GM12878 (cell line): ENCODE results near the gene TRHDE. TPM values are rescaled to one million over a fixed set of nuclear protein-coding genes. Genes with fewer than 3 reads are reported as not detected.

Experiments
- ATAC-seq: fragments of 200-7000 bp; cut with Tn5 transposase; 3 replicates; pipeline ENCODE4 v1.9.1; 2020; ENCODE audit warnings: mild to moderate bottlenecking, moderate library complexity
- BruUV-seq: library from RNA; stranded (reverse); fragments of 400-500 nt; replicated peaks from 2 replicates; lab custom pipeline; 2021; lab: Mats Ljungman, UMichigan
- CTCF ChIA-PET: fragments of 300-600 bp; sonication (Branson Sonifier 250); formaldehyde crosslinking; extraction: SDS; loops from one replicate; lab custom pipeline; 2021; ENCODE audit warnings: inconsistent platforms; lab: Yijun Ruan, JAX
- POLR2A ChIA-PET: fragments of 350-600 bp; formaldehyde crosslinking; extraction: SDS; loops from one replicate; lab custom pipeline; 2021; ENCODE audit warnings: inconsistent platforms; lab: Charles Lee
- RAD21 ChIA-PET: fragments of 300-600 bp; sonication (Branson Sonifier 250); formaldehyde crosslinking; loops from one replicate; lab custom pipeline; 2023; ENCODE audit warnings: antibody characterized with exemption; ENCODE audit not compliant: unreplicated experiment; lab: Charles Lee
- SMC1A ChIA-PET: fragments of 300-600 bp; sonication (Branson Sonifier 250); formaldehyde crosslinking; loops from one replicate; lab custom pipeline; 2023; ENCODE audit not compliant: unreplicated experiment, uncharacterized antibody; lab: Charles Lee
- DNase-seq: peaks from one replicate; pipeline ENCODE4 v3.0.0-alpha.2; 2011; ENCODE audit warnings: low read depth, low spot score
- FAIRE-seq: peaks from 3 replicates; lab custom pipeline; 2011; peaks lifted over from hg19 to GRCh38; lab: Jason Lieb, UNC
- H2AFZ ChIP-seq: 2 replicates; pipeline ENCODE4 v1.6.0; 2011; ENCODE audit warnings: low read depth, low read length, control low read depth; ENCODE audit not compliant: control insufficient read depth
- H3K27ac ChIP-seq: 2 replicates; pipeline ENCODE4 v1.5.1; 2011; ENCODE audit warnings: control low read depth; ENCODE audit not compliant: control insufficient read depth, insufficient read depth
- H3K27me3 ChIP-seq, 2 experiments: replicated peaks in 1 of 2; 2 replicates each; pipeline versions ENCODE4 v1.6.0 to v1.6.1; 2011; ENCODE audit warnings: low read length in 1 of 2; ENCODE audit not compliant: control insufficient read depth in 2 of 2, insufficient read depth in 2 of 2
- H3K36me3 ChIP-seq, 2 experiments: 2 replicates each; pipeline ENCODE4 v1.5.1; 2011; ENCODE audit warnings: low read length in 1 of 2; ENCODE audit not compliant: control insufficient read depth in 2 of 2, insufficient read depth in 2 of 2
- H3K4me1 ChIP-seq: 2 replicates; pipeline ENCODE4 v1.6.1; 2011; ENCODE audit warnings: mild to moderate bottlenecking, low read length, moderate library complexity, mixed read lengths; ENCODE audit not compliant: control insufficient read depth, insufficient read depth
- H3K4me2 ChIP-seq: 2 replicates; pipeline ENCODE4 v1.6.0; 2011; ENCODE audit warnings: control low read depth; ENCODE audit not compliant: control insufficient read depth, insufficient read depth
- H3K4me3 ChIP-seq: fragments of 200-600 bp; sonication (generic); 2 replicates; pipeline ENCODE4 v1.5.1; 2016
- H3K79me2 ChIP-seq: 2 replicates; pipeline ENCODE4 v1.6.0; 2011; ENCODE audit warnings: low read length; ENCODE audit not compliant: control insufficient read depth, insufficient read depth
- H3K9ac ChIP-seq: 2 replicates; pipeline ENCODE4 v1.8.0; 2011; ENCODE audit warnings: low read length, control low read depth, mixed read lengths; ENCODE audit not compliant: control insufficient read depth, insufficient read depth
- H3K9me3 ChIP-seq: replicated peaks from 3 replicates; pipeline ENCODE4 v1.5.1; 2011; ENCODE audit warnings: mild to moderate bottlenecking, low read length; ENCODE audit not compliant: control insufficient read depth, insufficient read depth
- H4K20me1 ChIP-seq: 2 replicates; pipeline ENCODE4 v1.6.0; 2011; ENCODE audit not compliant: control insufficient read depth, insufficient read depth
- BCL3 ChIP-seq: IDR thresholded peaks from 2 replicates; pipeline ENCODE4 v1.6.1; 2011; ENCODE audit warnings: borderline replicate concordance, low read depth, mild to moderate bottlenecking, moderate library complexity, low read length; ENCODE audit not compliant: insufficient read depth, poor library complexity, severe bottlenecking
- HDGF ChIP-seq: fragments of 450-650 bp; IDR thresholded peaks from 2 replicates; pipeline ENCODE4 v1.6.1; 2016; ENCODE audit warnings: antibody characterized with exemption
- IKZF2 ChIP-seq, 2 experiments: fragments of 450-650 bp; IDR thresholded peaks; 2 replicates each; pipeline ENCODE4 v1.6.1; 2017; ENCODE audit warnings: mild to moderate bottlenecking in 2 of 2, moderate library complexity in 2 of 2
- PBX3 ChIP-seq: IDR thresholded peaks from 2 replicates; pipeline ENCODE4 v1.6.1; 2011; ENCODE audit warnings: mild to moderate bottlenecking, low read depth, low read length, moderate library complexity; ENCODE audit not compliant: insufficient replicate concordance
- RAD51 ChIP-seq: fragments of 450-650 bp; IDR thresholded peaks from 2 replicates; pipeline ENCODE4 v1.6.1; 2016; ENCODE audit warnings: moderate library complexity, mild to moderate bottlenecking, inconsistent platforms
- RBBP5 ChIP-seq: fragments of 200-600 bp; sonication (generic); conservative IDR thresholded peaks from 2 replicates; pipeline ENCODE4 v1.6.1; 2016
- SIX5 ChIP-seq: IDR thresholded peaks from 2 replicates; pipeline ENCODE4 v1.6.1; 2011; ENCODE audit warnings: mild to moderate bottlenecking, low read depth, low read length, moderate library complexity; ENCODE audit not compliant: severe bottlenecking
- SREBF2 ChIP-seq: IDR thresholded peaks from 2 replicates; pipeline ENCODE4 v1.6.1; 2012; ENCODE audit warnings: mild to moderate bottlenecking, low read length
- STAT3 ChIP-seq: IDR thresholded peaks from 2 replicates; pipeline ENCODE4 v1.6.1; 2011; ENCODE audit warnings: low read depth, low read length, improper control_type of control experiment
- SUZ12 ChIP-seq: fragments of 200-600 bp; sonication (generic); IDR thresholded peaks from one replicate; pipeline ENCODE4 v1.6.1; 2018; ENCODE audit warnings: antibody characterized with exemption, mild to moderate bottlenecking; ENCODE audit not compliant: unreplicated experiment
- TCF12 ChIP-seq: IDR thresholded peaks from 2 replicates; pipeline ENCODE4 v1.6.1; 2011; ENCODE audit warnings: low read depth, mild to moderate bottlenecking, low read length
- YY1 ChIP-seq: IDR thresholded peaks from 2 replicates; pipeline ENCODE4 v1.6.1; 2011; ENCODE audit warnings: low read depth, mild to moderate bottlenecking, low read length
- ZSCAN29 ChIP-seq: fragments of 450-650 bp; IDR thresholded peaks from 2 replicates; pipeline ENCODE4 v1.6.1; 2017; ENCODE audit warnings: mild to moderate bottlenecking, moderate library complexity
- WGBS: methylation state at CpG from one replicate; pipeline ENCODE4 v1.1.6; 2016; ENCODE audit warnings: low lambda C conversion rate; ENCODE audit not compliant: insufficient replicate concordance, insufficient coverage; ENCODE audit errors: missing lambda C conversion rate; 5-methylcytosine and 5-hydroxymethylcytosine counted together
- in situ Hi-C: fragments of 300-500 bp; cut with MboI; formaldehyde crosslinking; loops from 9 replicates; pipeline ENCODE4 v1.14.3; 2018; ENCODE audit warnings: mixed read lengths
- intact Hi-C: fragments of 100-400 bp; cut with micrococcal nuclease; formaldehyde crosslinking; loops from one replicate; pipeline ENCODE4 v1.14.2; 2022; ENCODE audit not compliant: unreplicated experiment
- polyA plus RNA-seq, 11 experiments: library from polyadenylated mRNA; depleted of rRNA in 4 of 11; unstranded in 6 of 11; stranded (reverse) in 5 of 11; fragments of >200 nt; fragmentation: Nextera tagmentation in 4 of 11; fragmentation: Illumina TruSeq in 1 of 11; extraction: Ambion mirVana in 4 of 11; extraction: Trizol in 1 of 11; gene quantifications; 1 replicate in 1 of 11; 2 replicates in 10 of 11; pipeline versions ENCODE4 v1.2.1 to v1.2.3, GENCODE V29; 2011 to 2016; ENCODE audit warnings: inconsistent platforms in 2 of 11, missing spikeins in 2 of 11, low read depth in 1 of 11
- total RNA-seq, 4 experiments: library from RNA; depleted of rRNA in 3 of 4; stranded (reverse); fragments of >200 nt in 3 of 4; fragmentation: Illumina TruSeq in 1 of 4; extraction: Trizol in 1 of 4; gene quantifications; 2 replicates each; pipeline versions ENCODE4 v1.2.1 to v1.2.3, GENCODE V29; 2013 to 2021
- TF ChIP-seq, protein P1 (sequence below): fragments of 450-650 bp; IDR thresholded peaks from 2 replicates; pipeline ENCODE4 v1.6.1; 2014; ENCODE audit warnings: mild to moderate bottlenecking
- TF ChIP-seq, protein P2 (sequence below): fragments of 450-650 bp; IDR thresholded peaks from 2 replicates; pipeline ENCODE4 v1.6.1; 2018; ENCODE audit warnings: borderline replicate concordance, mild to moderate bottlenecking; ENCODE audit not compliant: partially characterized antibody

Gene TRHDE
- total and polyA plus RNA-seq, 10 of the 15 experiments (the other 5 are each of a cell fraction or from before 2014, with no cell fraction given) = not detected

GRCh38 chr12:72250346-72250745 is 21.8 kb upstream of the TRHDE start:
- 35% methylated on average over 2 of the region's 2 CpGs for WGBS
- Histone ChIP-seq H4K20me1 (no peaks in the 10 kb centered on the region), H2AFZ (no peak overlapping the region), H3K4me2 (no peak overlapping the region), H3K9ac (no peak overlapping the region), H3K4me1 (no peaks in the 10 kb centered on the region), H3K4me3 (no peak overlapping the region), H3K27ac (no peak overlapping the region), H3K27me3 (no peaks in the 10 kb centered on the region), H3K9me3 (no peaks in the 10 kb centered on the region), H3K79me2 (no peaks in the 10 kb centered on the region), H3K36me3 (no peaks in the 10 kb centered on the region)
- in situ Hi-C loops = no loop called here
- no TSS peak for BruUV-seq
- FAIRE-seq (no peak), DNase-seq (no peak), ATAC-seq (no peak)
- ChIA-PET SMC1A (no interaction called here), CTCF (interaction anchor here (1.1 kb wide), 1 partner anchor 14 kb away, joined by 3 read pairs; no protein-coding TSS in a partner anchor), POLR2A (no interaction called here), RAD21 (no interaction called here)
- TF ChIP-seq, protein P1, sequence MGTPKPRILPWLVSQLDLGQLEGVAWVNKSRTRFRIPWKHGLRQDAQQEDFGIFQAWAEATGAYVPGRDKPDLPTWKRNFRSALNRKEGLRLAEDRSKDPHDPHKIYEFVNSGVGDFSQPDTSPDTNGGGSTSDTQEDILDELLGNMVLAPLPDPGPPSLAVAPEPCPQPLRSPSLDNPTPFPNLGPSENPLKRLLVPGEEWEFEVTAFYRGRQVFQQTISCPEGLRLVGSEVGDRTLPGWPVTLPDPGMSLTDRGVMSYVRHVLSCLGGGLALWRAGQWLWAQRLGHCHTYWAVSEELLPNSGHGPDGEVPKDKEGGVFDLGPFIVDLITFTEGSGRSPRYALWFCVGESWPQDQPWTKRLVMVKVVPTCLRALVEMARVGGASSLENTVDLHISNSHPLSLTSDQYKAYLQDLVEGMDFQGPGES = no peak
- TF ChIP-seq RBBP5 = no peak
- no peak for TF ChIP-seq ZSCAN29
- no peak for TF ChIP-seq BCL3
- TF ChIP-seq, protein P2, sequence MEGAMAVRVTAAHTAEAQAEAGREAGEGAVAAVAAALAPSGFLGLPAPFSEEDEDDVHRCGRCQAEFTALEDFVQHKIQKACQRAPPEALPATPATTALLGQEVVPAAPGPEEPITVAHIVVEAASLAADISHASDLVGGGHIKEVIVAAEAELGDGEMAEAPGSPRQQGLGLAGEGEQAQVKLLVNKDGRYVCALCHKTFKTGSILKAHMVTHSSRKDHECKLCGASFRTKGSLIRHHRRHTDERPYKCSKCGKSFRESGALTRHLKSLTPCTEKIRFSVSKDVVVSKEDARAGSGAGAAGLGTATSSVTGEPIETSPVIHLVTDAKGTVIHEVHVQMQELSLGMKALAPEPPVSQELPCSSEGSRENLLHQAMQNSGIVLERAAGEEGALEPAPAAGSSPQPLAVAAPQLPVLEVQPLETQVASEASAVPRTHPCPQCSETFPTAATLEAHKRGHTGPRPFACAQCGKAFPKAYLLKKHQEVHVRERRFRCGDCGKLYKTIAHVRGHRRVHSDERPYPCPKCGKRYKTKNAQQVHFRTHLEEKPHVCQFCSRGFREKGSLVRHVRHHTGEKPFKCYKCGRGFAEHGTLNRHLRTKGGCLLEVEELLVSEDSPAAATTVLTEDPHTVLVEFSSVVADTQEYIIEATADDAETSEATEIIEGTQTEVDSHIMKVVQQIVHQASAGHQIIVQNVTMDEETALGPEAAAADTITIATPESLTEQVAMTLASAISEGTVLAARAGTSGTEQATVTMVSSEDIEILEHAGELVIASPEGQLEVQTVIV = no peak
- no peak for TF ChIP-seq RAD51
- no peak for TF ChIP-seq HDGF
- no peak for TF ChIP-seq SIX5
- TF ChIP-seq STAT3 = no peak
- no peak for TF ChIP-seq IKZF2 (IDR thresholded peaks at IDR 0.05)
- no peak for TF ChIP-seq SUZ12
- no peak for TF ChIP-seq PBX3
- TF ChIP-seq SREBF2 = no peak
- no peak for TF ChIP-seq TCF12
- no peak for TF ChIP-seq YY1
- intact Hi-C loops = no loop called here
